ENCODE data around the gene BUD23.

The BUD23 gene

GRCh38 chr7:73742753-73743641 is 59.6 kb downstream of the BUD23 start:
- no peak for TF ChIP-seq CTCF (IDR thresholded peaks at IDR 0.05; ENCODE audit: low read length, missing control alignments)
- DNase-seq (ENCODE audit: low read depth), result no peak
- no peak overlapping the region for H3K4me3 ChIP-seq (replicated peaks; ENCODE audit: low read depth, low read length)

GRCh38 chr7:73746378-73746777 is 63.0 kb downstream of the BUD23 start:
- H3K4me3 ChIP-seq (replicated peaks; ENCODE audit: low read depth, low read length), result no peak overlapping the region
- DNase-seq (ENCODE audit: low read depth), result no peak
- no peak for TF ChIP-seq CTCF (IDR thresholded peaks at IDR 0.05; ENCODE audit: low read length, missing control alignments)

Data from fibroblast of pulmonary artery (primary cell).